ENCODE measurements around the gene ATPAF2. TPM values are rescaled to one million over a fixed set of nuclear protein-coding genes. Genes with fewer than 3 reads are reported as not detected.

The ATPAF2 gene
- total and polyA plus RNA-seq, 10 of the 15 experiments (the other 5 are each of a cell fraction or from before 2014, with no cell fraction given): 6.5 to 33.0 (median 26.5) TPM

- TF ChIP-seq ZNF24 (IDR thresholded peaks at IDR 0.05): no peak
- no peak for TF ChIP-seq TCF3 (IDR thresholded peaks at IDR 0.05; ENCODE audit: borderline replicate concordance, insufficient read depth, low read depth, low read length)
- no peak for TF ChIP-seq CBX5 (IDR thresholded peaks at IDR 0.05; ENCODE audit: low read depth)
- TF ChIP-seq ZNF592 (IDR thresholded peaks at IDR 0.05): no peak
- TF ChIP-seq CHD4 (IDR thresholded peaks at IDR 0.05): no peak
- peak; percentile 89 for TF ChIP-seq RUNX3 (IDR thresholded peaks at IDR 0.05; ENCODE audit: low read length)
- TF ChIP-seq ZZZ3 (IDR thresholded peaks at IDR 0.05; ENCODE audit: control insufficient read depth, insufficient read length, low read depth): no peak
- TF ChIP-seq CUX1 (IDR thresholded peaks at IDR 0.05; ENCODE audit: insufficient replicate concordance, low read depth, low read length): no peak
- no peak for TF ChIP-seq CHD2 (IDR thresholded peaks at IDR 0.05; ENCODE audit: borderline replicate concordance, low read depth, low read length)
- TF ChIP-seq HCFC1 (IDR thresholded peaks at IDR 0.05; ENCODE audit: low read length): peak; percentile 92
- 0 out of 4 replicates have a peak, but pooled peaks of 1 of the 2 experiments have one; percentile 5 for TF ChIP-seq BHLHE40 (IDR thresholded peaks at IDR 0.05; ENCODE audit: borderline replicate concordance in 1 of 2, low read depth in 2 of 2, low read length in 1 of 2)
- TF ChIP-seq TCF12 (IDR thresholded peaks at IDR 0.05; ENCODE audit: low read depth, low read length): no peak
- TF ChIP-seq TARDBP (IDR thresholded peaks at IDR 0.05; ENCODE audit: borderline replicate concordance): no peak
- TF ChIP-seq YBX1 (IDR thresholded peaks at IDR 0.05): no peak
- TF ChIP-seq NFYB (IDR thresholded peaks at IDR 0.05; ENCODE audit: insufficient read depth, low read depth, low read length): no peak
- TF ChIP-seq ZNF622 (IDR thresholded peaks at IDR 0.05): no peak
- peak; percentile 52 for TF ChIP-seq E2F8 (IDR thresholded peaks at IDR 0.05; ENCODE audit: low read depth, partially characterized antibody)
- no peak for TF ChIP-seq SIN3A (IDR thresholded peaks at IDR 0.05; ENCODE audit: low read depth, low read length)
- 0 out of 2 replicates have a peak, but pooled peaks have one; percentile 37 for TF ChIP-seq MXI1 (IDR thresholded peaks at IDR 0.05; ENCODE audit: low read depth, low read length)
Observed at GRCh38 chr17:18033442-18034099, 5.4 kb downstream of the ATPAF2 start (continued).
